Smooth muscle cell of the brain vasculature (primary cell): ENCODE data around the gene SCN8A.
"Not testable (repeated sequence)": the region's sequence is repeated elsewhere in the genome, so short reads cannot be mapped to it uniquely, and the experiment has no call there.

Source experiments
- DNase-seq: peaks from one replicate; pipeline ENCODE4 v3.0.0-alpha.2; 2012; ENCODE audit warnings: low read depth, low spot score

The SCN8A gene

DNA sequence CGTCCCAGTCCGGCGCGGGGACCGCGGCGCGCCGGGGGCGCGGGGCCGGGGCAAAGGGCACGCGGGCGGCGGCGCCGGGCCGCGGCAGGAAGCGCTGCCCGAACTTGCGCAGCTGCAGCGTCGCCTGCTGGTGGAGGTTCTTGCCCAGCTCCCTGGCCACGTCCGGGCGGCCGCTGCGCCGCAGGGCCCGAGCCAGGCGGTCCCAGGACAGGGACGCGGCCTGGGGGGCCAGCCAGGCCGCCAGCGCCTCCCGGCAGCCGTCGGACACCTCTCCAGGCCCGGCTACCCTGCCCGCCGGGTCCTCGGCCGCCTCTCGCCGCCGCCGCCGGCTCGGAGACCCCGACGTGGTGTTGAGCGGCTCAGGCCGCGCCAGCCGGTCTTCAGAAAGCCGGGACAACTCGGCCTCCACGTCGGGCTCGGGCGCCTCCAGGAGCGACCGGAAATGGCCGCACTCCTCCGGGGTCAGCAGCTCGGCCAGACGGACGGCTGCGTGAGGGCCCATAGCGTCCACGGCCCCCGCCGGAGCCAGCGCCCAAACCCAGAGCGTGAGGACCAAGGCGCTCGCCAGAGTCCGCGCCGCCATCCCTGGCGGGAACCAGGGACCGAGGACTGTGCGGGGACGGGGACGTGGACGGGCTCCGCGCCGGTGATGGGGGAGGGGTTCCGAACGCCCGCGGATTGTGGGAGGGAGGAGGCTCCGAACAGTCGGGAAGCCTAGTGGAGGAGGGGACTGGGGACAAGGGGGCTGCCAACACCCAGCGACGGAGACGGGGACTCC is 223.5 kb downstream of the SCN8A start:
- no peak for DNase-seq

DNA sequence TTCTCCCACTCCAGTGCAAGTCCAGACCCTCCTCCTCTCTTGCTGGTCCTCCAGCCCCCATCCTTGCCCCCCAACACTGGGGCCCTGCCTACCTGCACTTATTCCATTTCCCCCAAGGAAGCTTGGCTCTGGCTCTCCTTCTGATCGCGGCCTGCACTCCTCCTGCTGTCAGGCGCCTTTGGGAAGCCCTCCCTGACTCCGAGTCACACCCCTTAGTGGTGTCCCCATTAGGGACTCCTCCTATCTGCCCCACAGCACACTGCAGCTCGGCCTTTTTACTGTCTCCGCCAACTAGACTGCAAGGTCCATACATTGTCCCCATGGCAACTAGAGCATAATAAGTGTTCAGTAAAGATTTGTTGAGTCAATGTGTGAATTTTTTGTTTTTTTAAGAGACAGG is 224.5 kb downstream of the SCN8A start:
- no peak for DNase-seq

DNA sequence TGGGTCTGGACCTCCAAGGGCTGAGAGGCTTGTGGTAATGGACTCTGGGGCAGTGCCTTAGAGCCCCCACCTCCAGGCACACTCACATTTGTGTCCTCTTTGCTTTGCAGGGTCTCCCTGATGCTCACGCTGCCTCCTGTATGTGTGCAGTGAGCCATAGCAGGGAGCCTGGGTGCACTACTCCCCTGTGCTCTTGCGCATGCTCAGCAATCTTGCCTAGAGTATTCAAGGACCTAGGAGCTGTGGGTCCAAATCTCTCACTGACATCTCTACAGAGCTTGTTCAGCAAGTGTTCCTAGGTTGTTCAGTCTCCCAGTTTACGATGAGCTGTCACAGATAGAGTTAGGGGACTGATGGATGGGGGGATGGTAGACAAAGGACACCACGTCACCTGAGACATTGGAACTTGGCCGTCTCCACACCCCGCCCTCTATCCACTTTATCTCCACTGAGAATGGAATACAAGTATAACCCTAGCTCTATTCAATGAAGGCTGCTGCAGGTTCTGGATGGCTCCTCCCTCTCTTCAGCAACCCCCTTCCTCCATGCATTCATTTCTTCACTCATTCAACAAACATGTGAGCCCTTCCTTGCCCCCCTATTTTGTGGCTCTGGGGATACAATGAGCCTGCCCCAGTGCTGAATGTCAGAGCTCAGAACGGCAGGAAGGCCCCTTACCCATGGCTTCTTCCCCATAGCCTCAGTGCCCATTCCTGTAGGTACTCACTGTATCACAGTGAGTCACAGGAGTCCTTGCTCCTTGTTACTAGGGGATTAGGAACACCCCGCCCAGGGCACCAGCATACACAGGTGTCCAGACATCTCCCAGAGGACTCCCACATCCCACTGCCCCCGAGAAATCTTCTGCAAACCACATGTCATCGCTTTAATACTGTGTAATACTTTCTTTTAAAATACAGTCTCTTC is 226.3 kb downstream of the SCN8A start:
- DNase-seq = no peak

DNA sequence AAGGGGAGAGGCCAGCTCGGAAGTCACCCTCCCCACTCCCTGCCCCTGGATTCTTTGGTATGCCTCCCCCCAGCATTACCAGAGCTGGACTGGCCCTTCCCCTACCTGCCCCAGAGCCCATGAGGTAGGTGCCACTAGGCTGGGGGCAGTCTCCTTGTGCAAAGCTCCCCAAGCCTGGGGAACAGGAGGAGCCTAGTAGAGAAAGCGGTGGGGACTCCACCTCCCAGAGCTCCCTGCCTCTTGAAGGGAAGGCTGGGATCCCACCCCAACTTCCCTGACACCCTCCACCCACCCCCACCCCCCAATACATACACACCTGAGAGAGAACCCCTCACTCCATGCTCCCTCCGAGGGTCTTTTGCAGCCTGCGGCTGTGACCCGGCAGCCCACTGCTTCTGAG is 227.1 kb downstream of the SCN8A start:
- DNase-seq = no peak

DNA sequence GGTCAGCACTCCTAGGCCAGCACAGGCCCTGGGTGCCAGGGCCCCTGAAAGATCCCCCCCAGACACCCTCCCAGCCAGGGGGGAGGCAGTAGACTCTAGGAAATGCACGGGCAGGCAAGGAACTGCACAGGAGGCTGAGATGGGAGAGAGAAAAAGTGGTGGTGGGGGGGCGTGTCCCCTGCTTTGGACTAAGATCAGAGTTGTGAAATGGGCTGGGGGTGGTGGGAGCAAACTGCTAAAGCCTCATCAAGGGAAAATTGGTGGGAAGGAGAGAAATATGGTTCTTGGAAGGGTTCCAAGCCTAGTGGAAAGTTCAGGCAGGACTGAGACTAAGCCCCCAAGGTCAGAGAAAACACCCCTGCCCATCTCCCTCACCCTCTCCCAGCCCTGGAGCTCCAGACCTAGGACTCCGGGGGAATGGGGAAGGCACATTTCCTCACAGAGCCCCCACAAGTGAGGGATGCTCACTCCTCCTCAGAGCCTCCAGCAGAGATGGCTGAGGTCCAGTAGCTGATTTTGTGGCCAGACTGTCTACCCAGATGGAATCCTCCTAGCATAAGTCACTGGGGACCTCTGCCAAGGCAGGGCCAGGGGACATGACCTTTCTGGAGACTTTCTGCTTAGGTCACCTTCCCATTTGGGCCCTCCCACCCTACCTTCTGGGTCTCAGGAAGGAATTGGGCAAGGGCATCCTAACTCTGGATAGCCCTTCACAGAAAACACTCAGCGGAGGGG is 227.7 kb downstream of the SCN8A start:
- no peak for DNase-seq

DNA sequence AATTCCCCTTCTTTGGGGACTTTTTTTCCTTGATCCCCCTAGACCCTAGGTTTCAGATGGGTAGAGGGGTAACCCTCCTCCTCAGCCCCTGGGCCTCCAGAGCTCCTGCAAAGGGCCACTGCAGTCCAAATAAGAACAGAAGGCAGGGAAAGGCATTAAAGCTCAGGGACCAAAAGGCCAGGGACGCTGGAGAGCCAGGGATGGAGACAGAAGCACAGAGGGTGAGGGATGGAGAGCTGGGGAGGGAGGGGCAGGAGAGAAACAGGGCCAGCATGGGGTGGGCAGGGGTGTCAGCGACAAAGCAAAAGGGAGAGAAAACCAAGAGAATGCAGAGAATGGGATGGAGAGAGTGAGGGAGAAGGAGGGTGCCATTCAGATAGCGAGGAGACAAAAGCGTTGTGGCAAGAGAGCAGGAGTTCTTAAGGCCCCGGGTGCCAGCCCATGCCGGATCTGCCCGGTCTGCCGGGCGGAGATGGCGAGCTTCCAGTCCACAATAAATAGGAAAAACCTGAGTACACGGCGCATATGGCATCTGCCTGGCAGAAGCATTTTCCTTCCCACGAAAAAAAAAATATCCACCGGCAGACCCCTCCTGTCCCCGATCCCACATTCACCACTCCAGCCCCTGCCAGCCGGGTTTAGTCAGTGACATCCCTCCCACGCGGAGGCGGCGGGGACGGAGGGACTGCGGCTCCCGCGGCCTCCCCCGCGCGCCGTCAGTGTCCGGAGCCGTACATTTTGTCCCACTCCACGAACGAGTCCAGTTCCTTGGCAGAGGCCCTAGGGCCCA is 228.9 kb downstream of the SCN8A start:
- DNase-seq = no peak

DNA sequence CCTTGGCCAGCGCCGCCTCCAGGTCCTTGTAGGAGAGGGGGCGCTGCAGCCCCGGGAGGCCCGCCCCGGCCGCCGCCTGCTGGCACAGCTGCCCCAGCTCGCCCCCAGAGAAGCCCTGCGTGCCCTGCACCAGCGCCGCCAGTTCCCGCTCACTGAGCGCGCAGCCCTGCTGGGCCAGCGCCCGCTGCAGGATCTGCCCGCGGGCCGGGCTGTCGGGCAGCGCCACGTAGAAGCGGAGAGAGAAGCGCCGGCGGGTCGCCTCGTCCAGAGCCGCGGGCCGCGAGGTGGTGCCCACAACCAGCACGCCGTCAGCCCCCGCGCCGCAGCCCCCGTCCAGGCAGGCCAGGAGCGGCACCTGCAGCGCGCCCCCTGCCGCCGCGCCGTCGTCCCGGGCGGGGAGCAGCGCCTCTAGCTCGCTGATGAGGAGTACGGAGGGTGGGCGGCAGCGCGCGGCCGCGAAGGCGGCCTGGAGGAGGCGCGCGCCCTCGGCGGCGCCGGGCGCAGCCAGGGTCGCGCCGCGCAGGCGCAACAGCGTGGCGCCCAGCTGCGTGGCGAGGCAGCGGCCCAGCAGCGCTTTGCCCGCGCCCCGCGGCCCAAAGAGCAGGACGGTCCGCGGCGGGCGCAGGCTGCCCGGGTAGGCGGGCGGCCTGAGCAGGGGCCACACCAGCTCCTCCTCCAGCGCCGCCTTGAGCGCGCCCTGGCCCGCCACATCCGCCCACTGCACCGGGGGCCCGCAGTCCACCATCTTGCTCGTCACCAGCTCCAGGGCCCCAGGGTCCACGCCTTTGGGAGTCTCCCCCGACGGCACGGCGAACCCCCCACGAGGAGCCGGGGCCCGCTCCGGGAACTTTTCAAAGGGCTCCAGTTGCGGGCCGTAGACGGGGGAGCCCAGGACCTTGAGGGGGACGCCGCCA is 229.8 kb downstream of the SCN8A start:
- DNase-seq = no peak

DNA sequence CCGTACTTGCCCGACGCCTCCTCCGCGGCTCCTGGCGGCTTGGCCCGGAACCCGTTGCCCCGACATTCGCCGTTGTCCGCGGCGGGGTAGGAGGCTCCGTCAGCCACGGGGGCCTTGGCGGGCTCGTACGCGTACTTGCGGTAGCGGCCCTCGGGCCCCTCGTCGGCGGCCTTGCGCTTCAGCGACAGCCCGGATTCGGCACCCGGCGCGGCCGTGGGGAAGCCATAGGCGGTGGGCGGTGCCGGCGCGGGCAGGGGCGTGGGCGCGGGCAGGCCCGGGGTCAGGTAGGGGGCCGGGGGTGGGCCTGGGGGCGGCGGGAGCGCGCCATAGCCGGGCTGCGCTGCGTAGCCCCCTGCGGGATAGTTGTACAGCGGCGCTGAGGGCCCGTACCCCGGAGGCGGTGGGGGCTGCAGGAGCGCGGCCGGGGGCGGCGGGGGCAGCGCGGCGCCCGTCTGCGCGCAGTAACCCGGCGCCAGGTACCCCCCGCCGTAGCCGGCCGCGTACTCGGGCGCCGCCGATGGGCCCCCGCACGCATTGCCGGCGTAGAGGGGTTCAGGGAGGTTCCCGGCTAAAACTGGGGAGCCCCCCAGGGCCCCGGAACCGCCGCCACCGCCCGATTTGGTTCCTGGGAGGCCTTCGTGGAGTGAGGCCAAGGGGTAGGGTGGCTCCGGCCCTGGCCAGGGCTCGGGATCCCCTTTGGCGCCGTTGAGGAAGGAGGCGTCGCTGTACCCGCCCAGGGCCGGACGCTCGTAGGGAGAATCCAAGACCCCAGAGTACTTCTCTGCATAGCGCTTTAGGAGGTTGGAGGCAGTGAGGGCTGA is 230.6 kb downstream of the SCN8A start:
- DNase-seq = no peak

DNA sequence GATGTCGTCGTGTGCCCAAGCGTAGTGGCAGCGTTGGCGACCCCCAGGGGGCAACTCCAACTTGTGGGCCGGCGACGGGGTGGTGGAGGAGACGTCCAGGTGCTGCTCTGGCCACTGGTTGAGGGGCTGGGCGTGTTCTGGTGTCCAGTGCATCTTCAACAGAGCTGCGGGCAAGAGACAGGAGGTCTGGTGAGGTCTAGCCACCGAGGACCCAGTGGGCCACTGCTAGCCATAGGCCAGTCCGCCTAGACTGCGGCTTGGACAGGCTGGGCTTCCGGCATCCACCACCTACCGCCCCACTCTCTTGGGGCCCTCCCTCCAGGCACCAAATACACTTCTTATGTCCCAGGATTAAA is 231.2 kb downstream of the SCN8A start:
- DNase-seq = no peak

DNA sequence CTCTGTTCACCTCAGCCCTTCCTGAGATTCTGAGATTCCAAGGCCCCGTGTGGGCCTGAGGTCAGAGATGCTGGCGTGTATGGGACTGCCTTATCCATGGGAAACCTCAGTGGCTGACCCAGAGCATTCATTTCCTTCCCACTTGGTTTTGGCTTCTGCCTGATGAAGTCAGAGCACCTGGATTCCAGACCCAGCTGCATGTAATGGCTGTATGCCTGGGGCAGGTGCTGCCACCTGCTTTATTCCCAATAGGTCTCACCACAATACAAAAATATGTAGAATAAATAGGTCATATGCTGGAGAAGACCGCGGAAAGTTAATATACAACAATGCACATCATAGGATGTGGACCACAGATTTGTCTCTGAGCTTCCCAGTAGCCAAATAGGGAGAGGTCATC is 231.9 kb downstream of the SCN8A start:
- no peak for DNase-seq

DNA sequence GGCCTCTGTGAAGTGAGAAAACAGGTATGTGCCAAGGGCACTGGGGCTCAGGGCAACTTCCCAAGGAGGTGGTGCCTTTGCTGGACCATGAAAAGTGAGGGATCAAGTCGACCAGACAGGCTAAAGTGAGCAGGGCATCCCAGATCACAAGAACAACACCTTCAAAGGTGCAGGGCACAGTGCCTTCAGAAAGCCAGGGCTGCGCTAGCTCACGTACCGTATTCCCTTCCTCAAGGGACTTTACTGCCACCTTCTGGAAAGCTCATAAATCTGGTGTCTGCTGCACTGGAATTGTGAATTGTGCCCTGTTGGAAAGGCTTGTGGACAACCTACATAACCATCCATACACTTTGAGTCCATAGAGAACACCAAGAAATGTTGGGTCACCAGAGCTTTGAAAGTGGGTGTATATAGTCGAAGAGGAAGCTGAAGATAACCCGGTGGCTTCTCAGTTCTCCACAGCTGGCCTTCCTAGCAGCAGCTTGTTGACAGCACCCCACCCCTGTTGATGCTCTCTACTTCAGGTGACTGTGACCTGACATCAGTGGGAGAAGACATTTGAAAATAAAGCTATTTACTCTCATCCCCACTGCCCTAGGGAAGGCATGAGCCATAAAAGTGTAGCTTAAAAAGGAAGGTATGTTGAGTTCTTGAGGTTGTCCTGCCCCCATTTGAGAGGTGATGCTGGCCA is 233.0 kb downstream of the SCN8A start:
- DNase-seq = no peak

DNA sequence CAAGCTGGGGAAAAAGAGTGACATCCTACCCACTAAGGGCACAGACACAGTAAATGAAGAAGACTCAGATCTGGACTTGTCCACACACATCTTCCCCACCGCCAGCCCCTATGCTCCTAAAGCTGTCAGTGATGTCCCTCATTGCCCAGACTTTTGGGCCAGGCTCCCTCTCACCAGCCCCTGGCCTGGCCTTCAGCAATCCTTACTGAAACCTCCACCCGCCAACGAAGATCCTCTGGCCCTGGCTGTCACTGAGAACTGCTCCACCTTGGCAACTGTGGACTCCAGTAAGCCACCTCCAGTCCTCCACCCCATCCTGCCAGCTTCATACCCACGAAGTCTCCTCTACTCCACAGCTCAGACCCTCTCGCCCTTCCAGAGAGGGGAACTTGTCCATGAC is 234.2 kb downstream of the SCN8A start:
- no peak for DNase-seq

DNA sequence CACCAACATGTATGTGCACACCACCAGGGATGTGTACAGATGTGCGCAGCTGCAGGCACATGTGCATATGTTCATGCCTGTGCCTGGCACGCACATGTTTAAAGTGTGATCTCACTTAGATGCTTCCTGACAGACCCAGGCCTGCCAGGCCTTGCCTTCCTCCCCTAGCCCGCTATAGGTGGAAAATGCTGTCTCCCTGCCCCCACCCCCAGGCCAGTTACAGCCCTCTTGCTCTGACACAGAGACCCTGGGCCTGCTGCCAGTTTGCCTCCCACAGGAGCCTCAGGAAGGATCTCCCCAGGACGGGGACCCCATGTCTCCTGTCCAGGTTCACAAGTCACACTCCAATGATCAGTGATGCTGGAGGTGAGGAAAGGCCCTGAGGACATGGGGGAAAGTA is 235.8 kb downstream of the SCN8A start:
- DNase-seq = no peak

DNA sequence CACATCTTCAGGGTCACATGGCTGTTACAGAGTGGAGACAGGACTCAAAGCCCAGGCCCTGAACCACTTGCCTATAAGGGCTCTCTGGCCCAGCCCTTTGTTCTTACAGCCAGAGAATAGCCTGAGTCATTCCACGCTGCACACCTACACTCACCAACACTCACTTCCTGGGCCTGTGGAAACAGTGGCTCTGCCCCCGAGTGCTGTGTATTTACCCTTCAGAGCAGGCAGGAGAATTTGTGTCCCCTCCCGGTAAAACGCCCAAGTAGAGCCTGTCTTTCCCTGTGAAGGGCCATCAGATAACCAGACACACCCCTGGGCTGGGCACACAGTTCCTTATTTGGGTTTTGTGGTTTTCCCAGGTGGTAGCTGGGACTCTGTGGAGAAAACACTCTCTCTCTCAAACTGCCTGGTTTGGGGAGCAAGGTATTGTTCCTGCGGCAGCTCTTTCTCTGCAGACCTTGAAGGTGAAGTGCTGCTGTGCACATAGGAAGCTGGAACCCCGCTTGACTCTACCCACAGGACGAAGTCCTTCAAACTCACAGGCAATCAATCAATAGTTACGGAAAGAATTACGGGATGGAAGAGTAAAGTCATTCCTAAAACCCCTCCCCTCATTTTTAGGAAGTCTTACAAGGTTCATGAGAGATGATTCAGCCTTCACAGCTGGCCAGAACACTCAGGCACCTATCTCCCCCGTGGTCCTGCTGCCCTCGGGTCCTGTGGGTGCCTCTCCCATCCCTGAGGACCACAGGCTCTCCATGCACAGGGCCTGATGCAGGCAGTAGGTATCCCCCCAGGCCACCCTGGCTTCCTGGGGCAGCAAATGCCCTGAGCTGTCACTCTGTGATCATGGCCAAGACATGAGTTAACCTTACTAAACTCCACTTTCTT is 237.1 kb downstream of the SCN8A start:
- no peak for DNase-seq

DNA sequence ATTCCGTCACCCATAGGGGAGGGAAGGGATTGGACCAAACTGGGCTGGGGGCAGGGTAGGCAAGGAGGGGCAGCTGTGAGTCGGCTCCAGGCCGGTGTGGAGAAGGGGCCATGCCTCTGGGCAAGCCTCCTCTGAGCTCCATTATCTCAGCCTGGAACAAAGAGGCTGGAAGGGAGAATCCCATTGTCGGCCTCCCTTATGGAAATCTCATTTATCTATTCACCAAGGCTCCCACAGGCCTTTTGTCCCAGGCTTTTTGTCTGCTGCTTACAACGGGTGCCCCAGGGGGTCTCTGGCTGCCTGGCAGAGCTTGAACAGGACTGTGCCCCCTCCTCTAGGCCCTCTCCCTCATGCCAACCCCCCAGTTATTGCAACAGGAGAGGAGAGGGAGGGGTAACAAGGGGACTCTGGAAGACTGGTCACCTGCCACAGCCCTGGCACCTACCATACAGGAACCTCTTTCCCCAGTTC is 238.0 kb downstream of the SCN8A start:
- DNase-seq = no peak

DNA sequence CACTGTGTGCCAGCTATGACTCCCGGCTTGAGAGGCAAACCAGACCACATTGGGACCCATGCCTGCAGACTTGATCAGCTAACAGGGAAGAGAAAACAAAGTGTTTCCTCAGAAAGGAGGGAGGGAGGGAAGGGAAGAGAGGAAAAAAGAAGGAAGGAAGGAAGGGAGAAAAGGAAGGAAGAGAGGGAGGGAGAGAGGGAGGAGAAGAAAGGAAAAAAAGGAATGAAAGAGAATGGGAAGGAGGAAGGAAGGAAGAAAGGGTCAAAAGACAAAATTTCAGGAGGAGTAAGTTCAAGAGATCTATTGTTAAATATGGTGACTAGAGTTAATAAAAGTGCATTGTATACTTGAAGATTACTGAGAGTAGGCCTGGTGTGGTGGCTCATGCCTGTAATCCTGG is 238.6 kb downstream of the SCN8A start:
- no peak for DNase-seq

DNA sequence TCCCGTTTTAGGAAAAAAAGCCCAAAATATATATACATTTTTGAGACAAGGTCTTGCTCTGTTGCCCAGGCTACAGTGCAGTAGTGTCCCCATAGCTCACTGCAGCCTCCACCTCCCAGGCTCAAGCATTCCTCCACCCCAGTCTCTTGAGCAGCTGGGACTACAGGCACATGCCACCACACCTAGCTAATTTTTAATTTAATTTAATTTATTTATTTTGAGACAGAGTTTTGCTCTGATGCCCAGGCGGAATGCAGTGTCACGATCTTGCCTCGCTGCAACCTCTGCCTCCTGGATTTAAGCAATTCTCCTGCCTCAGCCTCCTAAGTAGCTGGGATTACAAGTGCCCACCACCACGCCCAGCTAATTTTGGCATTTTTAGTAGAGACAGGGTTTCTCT is 240.8 kb downstream of the SCN8A start:
- DNase-seq = not testable (repeated sequence)
